PC-9 (cell line): ENCODE measurements around the gene KLC3.

ENCODE experiments used
- EZH2 ChIP-seq: fragments of 200-600 bp; sonication (generic); IDR thresholded peaks from 2 replicates; pipeline ENCODE4 v1.8.0; 2017; ENCODE audit warnings: antibody characterized with exemption, low read depth
- TF ChIP-seq, protein P1 (sequence below): fragments of 200-600 bp; sonication (generic); conservative IDR thresholded peaks from 2 replicates; pipeline ENCODE4 v1.6.1; 2017; ENCODE audit warnings: mixed run types, antibody characterized with exemption, mild to moderate bottlenecking, moderate library complexity

DNA sequence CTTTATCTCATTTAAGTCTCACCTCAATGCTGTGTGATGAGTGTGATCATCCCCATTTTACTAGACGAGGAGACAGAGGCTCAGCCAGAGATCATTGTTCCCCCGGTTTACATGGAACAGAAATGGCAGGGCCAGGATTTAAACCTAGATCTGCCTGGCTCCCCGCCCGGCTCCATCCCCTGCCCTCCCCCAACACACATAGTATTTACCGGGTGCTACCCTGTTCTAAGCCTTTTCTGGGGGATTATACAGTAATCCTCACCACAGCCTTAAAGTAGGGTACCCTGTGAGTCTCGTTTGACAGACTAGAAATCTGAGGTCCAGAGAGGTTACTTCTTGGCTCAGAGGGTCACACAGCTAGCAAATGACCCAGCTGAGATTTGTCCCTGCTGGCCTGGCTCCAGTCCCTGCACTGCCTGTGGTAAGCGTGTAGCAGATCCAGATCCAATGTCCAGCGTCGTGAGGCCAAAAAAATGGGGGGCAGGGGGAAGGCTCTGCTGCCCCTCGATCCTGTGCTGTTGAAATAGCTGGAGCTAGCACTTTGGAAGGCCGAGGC, 3.8 kb upstream of the KLC3 start:
- TF ChIP-seq, protein P1, sequence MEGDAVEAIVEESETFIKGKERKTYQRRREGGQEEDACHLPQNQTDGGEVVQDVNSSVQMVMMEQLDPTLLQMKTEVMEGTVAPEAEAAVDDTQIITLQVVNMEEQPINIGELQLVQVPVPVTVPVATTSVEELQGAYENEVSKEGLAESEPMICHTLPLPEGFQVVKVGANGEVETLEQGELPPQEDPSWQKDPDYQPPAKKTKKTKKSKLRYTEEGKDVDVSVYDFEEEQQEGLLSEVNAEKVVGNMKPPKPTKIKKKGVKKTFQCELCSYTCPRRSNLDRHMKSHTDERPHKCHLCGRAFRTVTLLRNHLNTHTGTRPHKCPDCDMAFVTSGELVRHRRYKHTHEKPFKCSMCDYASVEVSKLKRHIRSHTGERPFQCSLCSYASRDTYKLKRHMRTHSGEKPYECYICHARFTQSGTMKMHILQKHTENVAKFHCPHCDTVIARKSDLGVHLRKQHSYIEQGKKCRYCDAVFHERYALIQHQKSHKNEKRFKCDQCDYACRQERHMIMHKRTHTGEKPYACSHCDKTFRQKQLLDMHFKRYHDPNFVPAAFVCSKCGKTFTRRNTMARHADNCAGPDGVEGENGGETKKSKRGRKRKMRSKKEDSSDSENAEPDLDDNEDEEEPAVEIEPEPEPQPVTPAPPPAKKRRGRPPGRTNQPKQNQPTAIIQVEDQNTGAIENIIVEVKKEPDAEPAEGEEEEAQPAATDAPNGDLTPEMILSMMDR, result no peak
- no peak for TF ChIP-seq EZH2
